Body of pancreas (tissue), 4 donors: ENCODE results near the gene TMEM94. TPM values are rescaled to one million over a fixed set of nuclear protein-coding genes. Genes with fewer than 3 reads are reported as not detected.
A peak's percentile ranks its signal among the peaks of the same experiment; 100 is the strongest.

Experiments
- ATAC-seq: fragments of 150-250 bp; one replicate; pipeline ENCODE4 v1.9.1; 2016
- DNase-seq, 4 donors: peaks; one replicate each; pipeline ENCODE4 v3.0.0-alpha.2; 2019
- H3K27ac ChIP-seq, 4 donors: fragments of 200-600 bp; sonication (generic); 1 replicate in 3 of 4; 2 replicates in 1 of 4; pipeline versions ENCODE4 v1.5.1 to v1.6.1; 2016 to 2019; ENCODE audit warnings: mild to moderate bottlenecking in 1 of 4, mixed read lengths in 1 of 4, moderate library complexity in 1 of 4
- H3K27me3 ChIP-seq, 2 donors: fragments of 200-600 bp; sonication (generic); one replicate each; pipeline ENCODE4 v1.6.0; 2016; ENCODE audit warnings: mild to moderate bottlenecking in 1 of 2
- H3K36me3 ChIP-seq, 2 donors: fragments of 200-600 bp; sonication (generic); replicated peaks in 1 of 2; 2 replicates each; pipeline ENCODE4 v1.5.1; 2016; ENCODE audit warnings: low read depth in 2 of 2; ENCODE audit not compliant: insufficient read depth in 1 of 2
- H3K4me1 ChIP-seq: fragments of 200-600 bp; sonication (generic); one replicate; pipeline ENCODE4 v1.6.0; 2016
- H3K4me3 ChIP-seq, 2 donors: fragments of 200-600 bp; sonication (generic); 1 replicate in 1 of 2; 2 replicates in 1 of 2; pipeline ENCODE4 v1.5.1; 2016 to 2019
- H3K9me3 ChIP-seq, 3 donors: fragments of 200-600 bp; sonication (generic); 1 replicate in 2 of 3; 2 replicates in 1 of 3; pipeline ENCODE4 v1.5.1; 2016
- CTCF ChIP-seq, 7 experiments: fragments of 450-650 bp in 4 of 7; fragments of 200-600 bp in 3 of 7; sonication (generic) in 3 of 7; IDR thresholded peaks; one replicate each; pipeline ENCODE4 v1.5.1; 2016 to 2019; ENCODE audit warnings: antibody characterized with exemption in 7 of 7
- POLR2A ChIP-seq, 3 donors: fragments of 450-650 bp; IDR thresholded peaks; one replicate each; pipeline ENCODE4 v1.6.1; 2016; ENCODE audit warnings: antibody characterized with exemption in 3 of 3, mild to moderate bottlenecking in 2 of 3
- WGBS, 2 donors: methylation state at CpG; one replicate each; pipeline ENCODE4 v1.1.5; 2017; 5-methylcytosine and 5-hydroxymethylcytosine counted together
- intact Hi-C: fragments of 100-400 bp; cut with DNase I; formaldehyde crosslinking; loops from one replicate; pipeline ENCODE4 v1.15.1; 2023
- total RNA-seq, 2 donors: library from RNA; depleted of rRNA; stranded (reverse); fragments of >200 nt; gene quantifications; one replicate each; pipeline ENCODE4 v1.1.0, GENCODE V29; 2016

TMEM94 gene
- total RNA-seq, 2 donors from 2014 or later = 27.2 to 145 TPM

- no peak overlapping the region for H3K4me3 ChIP-seq
- H3K4me1 ChIP-seq = peaks cover 4% of the 10 kb centered on the region
- intact Hi-C loops = no loop called here
- no peak overlapping the region for H3K27ac ChIP-seq
- TF ChIP-seq CTCF (IDR thresholded peaks at IDR 0.05) = no peak
- TF ChIP-seq POLR2A (IDR thresholded peaks at IDR 0.05) = no peak
- ATAC-seq = no peak
- no peak for DNase-seq
- H3K27me3 ChIP-seq = no peaks in the 10 kb centered on the region
- peaks cover 0 to 2% of the 10 kb centered on the region in 2 donors for H3K36me3 ChIP-seq
- 70 to 77% methylated on average over 4 of the region's 4 CpGs for WGBS, 2 donors
- H3K9me3 ChIP-seq = no peaks in the 10 kb centered on the region
These were observed 48.6 kb downstream of the TMEM94 start for GRCh38 chr17:75505152-75505409.

- no peak for TF ChIP-seq CTCF (IDR thresholded peaks at IDR 0.05)
- no peak for TF ChIP-seq POLR2A (IDR thresholded peaks at IDR 0.05)
- ATAC-seq (no peak), DNase-seq (no peak)
- intact Hi-C loops = no loop called here
- Histone ChIP-seq H3K4me3 (no peak overlapping the region), H3K36me3 (no peaks in the 10 kb centered on the region), H3K4me1 (peaks cover 7% of the 10 kb centered on the region), H3K27ac (no peak overlapping the region), H3K27me3 (no peaks in the 10 kb centered on the region), H3K9me3 (no peaks in the 10 kb centered on the region)
- WGBS, 2 donors = 80 to 87% methylated on average over 15 of the region's 15 CpGs
These were observed 49.2 kb downstream of the TMEM94 start for GRCh38 chr17:75505640-75506039.

GRCh38 chr17:75506134-75506533, 49.7 kb downstream of the TMEM94 start:
- TF ChIP-seq CTCF (IDR thresholded peaks at IDR 0.05) (no peak), POLR2A (IDR thresholded peaks at IDR 0.05) (no peak)
- Histone ChIP-seq H3K9me3 (no peaks in the 10 kb centered on the region), H3K4me3 (no peak overlapping the region), H3K27ac (no peak overlapping the region), H3K27me3 (no peaks in the 10 kb centered on the region), H3K36me3 (no peaks in the 10 kb centered on the region), H3K4me1 (peaks cover 12% of the 10 kb centered on the region)
- no peak for ATAC-seq
- 83% methylated on average over 21 of the region's 21 CpGs; no CpG with 5 or more reads in 1 of the 2 donors for WGBS, 2 donors
- DNase-seq = no peak
- intact Hi-C loops = no loop called here

GRCh38 chr17:75506888-75507287, 50.5 kb downstream of the TMEM94 start:
- ATAC-seq = no peak
- no peaks in the 10 kb centered on the region for H3K9me3 ChIP-seq
- no peaks in the 10 kb centered on the region for H3K36me3 ChIP-seq
- no peak overlapping the region for H3K27ac ChIP-seq
- no peaks in the 10 kb centered on the region for H3K27me3 ChIP-seq
- WGBS, 2 donors = 90 to 95% methylated on average over 20 of the region's 20 CpGs
- DNase-seq = no peak
- intact Hi-C loops = no loop called here
- TF ChIP-seq POLR2A (IDR thresholded peaks at IDR 0.05) (no peak), CTCF (IDR thresholded peaks at IDR 0.05) (no peak)
- no peak overlapping the region for H3K4me3 ChIP-seq
- H3K4me1 ChIP-seq = peaks cover 19% of the 10 kb centered on the region

- Histone ChIP-seq H3K36me3 (no peaks in the 10 kb centered on the region), H3K9me3 (no peaks in the 10 kb centered on the region), H3K27ac (peak overlapping the region in 1 of 4 donors; percentile 35), H3K27me3 (no peaks in the 10 kb centered on the region), H3K4me3 (no peak overlapping the region), H3K4me1 (peaks cover 31% of the 10 kb centered on the region)
- DNase-seq (no peak), ATAC-seq (no peak)
- WGBS, 2 donors = 78 to 83% methylated on average over 11 to 27 of the region's 27 CpGs
- TF ChIP-seq POLR2A (IDR thresholded peaks at IDR 0.05) (no peak), CTCF (IDR thresholded peaks at IDR 0.05) (no peak)
- intact Hi-C loops = no loop called here
These were observed 51.6 kb downstream of the TMEM94 start for GRCh38 chr17:75507733-75508719.
